ENCODE results near the gene MAPK13. TPM values are rescaled to one million over a fixed set of nuclear protein-coding genes. Genes with fewer than 3 reads are reported as not detected.

The MAPK13 gene
- total RNA-seq, 1 experiment from 2014 or later, result 47.3 TPM

GRCh38 chr6:36133148-36133547, 2.8 kb downstream of the MAPK13 start (continued):
- no peak for TF ChIP-seq SP1 (IDR thresholded peaks at IDR 0.05; ENCODE audit: low read depth)
- TF ChIP-seq POLR2A (IDR thresholded peaks at IDR 0.05; ENCODE audit: borderline replicate concordance, extremely low read depth, insufficient read depth, insufficient read length), result no peak

GRCh38 chr6:36133912-36134311, 3.6 kb downstream of the MAPK13 start:
- CTCF ChIA-PET, result no interaction called here
- no TSS peak for BruUV-seq (replicated peaks)

More at GRCh38 chr6:36133912-36134311, 3.6 kb downstream of the MAPK13 start:
- H3K27me3 ChIP-seq (ENCODE audit: insufficient read depth, low read length), result no peaks in the 10 kb centered on the region
- intact Hi-C loops (cut with micrococcal nuclease), result no loop called here
- TF ChIP-seq SP1 (IDR thresholded peaks at IDR 0.05; ENCODE audit: low read depth) (no peak), ZNF274 (IDR thresholded peaks at IDR 0.05; ENCODE audit: low read depth, low read length) (no peak), CTCF (IDR thresholded peaks at IDR 0.05 in 2 of 3, conservative IDR thresholded peaks at IDR 0.05 in 1 of 3; ENCODE audit: borderline replicate concordance in 1 of 3, insufficient read depth in 1 of 3, low read depth in 2 of 3, low read length in 2 of 3) (no peak), JUND (IDR thresholded peaks at IDR 0.05) (no peak), ZFX (IDR thresholded peaks at IDR 0.05) (no peak), EZH2 (IDR thresholded peaks at IDR 0.05) (no peak), SRF (IDR thresholded peaks at IDR 0.05; ENCODE audit: low read depth) (no peak), SIN3A (IDR thresholded peaks at IDR 0.05; ENCODE audit: low read depth) (no peak), MAX (IDR thresholded peaks at IDR 0.05) (no peak), ELF1 (IDR thresholded peaks at IDR 0.05; ENCODE audit: borderline replicate concordance, low read depth) (no peak), FOSL1 (IDR thresholded peaks at IDR 0.05; ENCODE audit: low read depth) (no peak), CBX3 (IDR thresholded peaks at IDR 0.05; ENCODE audit: low read depth) (no peak), POLR2A (IDR thresholded peaks at IDR 0.05; ENCODE audit: borderline replicate concordance, extremely low read depth, insufficient read depth, insufficient read length) (no peak), REST (IDR thresholded peaks at IDR 0.05; ENCODE audit: low read depth) (no peak), RAD21 (IDR thresholded peaks at IDR 0.05; ENCODE audit: low read depth) (no peak), ATF3 (IDR thresholded peaks at IDR 0.05) (no peak)
- H4K20me1 ChIP-seq (ENCODE audit: insufficient read depth), result no peaks in the 10 kb centered on the region
- H3K36me3 ChIP-seq (ENCODE audit: control insufficient read depth in 1 of 2, insufficient read depth in 2 of 2, low read length in 2 of 2), result peaks cover 17 to 23% of the 10 kb centered on the region in 2 experiments; a peak in 3 of 4 replicates
- H3K27ac ChIP-seq (ENCODE audit: low read depth, low read length), result no peak overlapping the region
- DNase-seq (ENCODE audit: low read depth, low spot score), result no peak
- no peak overlapping the region for H3K9ac ChIP-seq (ENCODE audit: low read length)
- H3K4me3 ChIP-seq (replicated peaks in 1 of 2; ENCODE audit: low read depth in 1 of 2, low read length in 2 of 2), result no peak overlapping the region
- H3K9me3 ChIP-seq (ENCODE audit: control insufficient read depth in 1 of 2, insufficient read depth in 1 of 2, low read depth in 1 of 2, low read length in 2 of 2), result no peaks in the 10 kb centered on the region
- ChIA-PET RAD21 (ENCODE audit: low non-redundant PET in 1 of 2, low total read pairs in 2 of 2, uncharacterized antibody in 2 of 2, unreplicated experiment in 2 of 2) (no interaction called here), POLR2A (no interaction called here)
- H3K4me2 ChIP-seq (ENCODE audit: low read length), result no peak overlapping the region
- H3K4me1 ChIP-seq (ENCODE audit: control insufficient read depth in 1 of 2, insufficient read depth in 2 of 2, low read length in 2 of 2), result peaks cover 23 to 32% of the 10 kb centered on the region in 2 experiments
- H3K9me2 ChIP-seq (ENCODE audit: insufficient read depth), result no peaks in the 10 kb centered on the region
- no peaks in the 10 kb centered on the region; the same call in 1 of the 2 replicates for H3K79me2 ChIP-seq (ENCODE audit: insufficient read depth, low read length)
- H2AFZ ChIP-seq (ENCODE audit: low read depth, low read length, poor library complexity, severe bottlenecking), result no peak overlapping the region
- no peak for ATAC-seq

Measured in HCT116 (cell line).